HG03066 (cell line): ENCODE results near the gene TNPO2.
"Not testable (repeated sequence)": the region's sequence is repeated elsewhere in the genome, so short reads cannot be mapped to it uniquely, and the experiment has no call there.

Source experiments
- ATAC-seq: cut with Tn5 transposase; IDR thresholded peaks from one replicate; pipeline ENCODE4 v1.9.1; 2021; ENCODE audit warnings: low read depth; ENCODE audit not compliant: unreplicated experiment

TNPO2 gene

DNA sequence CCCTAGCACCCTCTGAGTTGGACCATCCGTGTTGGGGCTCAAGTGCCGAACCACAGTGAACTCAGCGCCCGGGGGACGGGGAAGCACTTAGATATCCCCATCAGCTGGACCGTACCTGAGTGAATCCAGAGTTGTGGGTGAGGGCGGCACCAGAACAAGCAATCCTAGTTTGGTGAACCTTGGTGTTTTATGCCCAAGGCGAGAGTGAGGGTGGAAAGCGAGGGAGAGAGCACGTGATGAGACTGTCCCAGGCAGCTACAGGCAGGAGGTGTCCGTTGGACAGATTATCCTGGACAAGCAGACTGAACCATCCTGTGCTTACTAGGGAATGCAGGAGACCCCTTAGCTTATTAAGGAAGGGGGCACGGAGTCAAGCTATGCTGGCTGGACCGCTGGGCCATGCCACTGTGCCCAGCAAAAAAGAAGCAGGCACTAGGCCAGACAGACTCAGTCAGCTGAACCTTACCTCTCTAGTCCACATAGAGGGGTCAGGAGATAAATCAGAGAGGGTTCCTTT, 14.2 kb upstream of the TNPO2 start:
- ATAC-seq: no peak

DNA sequence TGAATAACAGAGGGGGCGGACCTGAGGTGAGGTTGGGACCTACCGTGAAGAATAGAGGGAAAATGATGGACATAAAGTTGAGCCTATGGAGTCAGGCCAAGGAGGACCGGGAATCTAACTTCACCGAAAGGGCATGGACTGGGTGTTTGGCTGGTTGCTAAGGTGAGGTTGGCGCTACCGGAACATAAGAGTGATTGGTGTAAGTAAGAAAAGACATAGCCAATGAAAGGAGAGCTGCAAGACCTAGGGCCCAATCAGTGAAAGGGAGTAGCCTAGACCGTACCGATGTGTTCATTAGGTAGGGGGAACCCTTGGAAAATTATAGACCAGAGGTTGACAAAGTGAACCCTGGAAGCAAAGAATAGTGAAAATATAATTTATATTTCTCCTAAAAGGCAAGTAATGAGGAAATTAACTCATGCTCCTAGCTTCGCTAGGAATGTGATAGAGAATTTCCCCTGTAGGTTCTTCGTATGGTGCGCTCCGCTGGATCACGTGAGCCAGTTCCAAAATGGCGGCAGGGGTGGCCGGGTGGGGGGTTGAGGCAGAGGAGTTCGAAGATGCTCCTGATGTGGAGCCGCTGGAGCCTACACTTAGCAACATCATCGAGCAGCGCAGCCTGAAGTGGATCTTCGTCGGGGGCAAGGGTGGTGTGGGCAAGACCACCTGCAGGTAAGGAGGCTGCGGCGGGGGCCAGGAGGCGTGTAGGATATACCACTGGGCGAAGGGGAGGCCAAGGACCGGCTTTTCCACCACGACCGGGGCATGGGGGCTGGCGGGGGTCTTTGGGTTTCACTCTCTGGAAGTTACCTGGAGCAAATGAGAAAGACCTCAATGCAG, 13.5 kb upstream of the TNPO2 start, which contains the start of gene GET3:
GET3 (plus strand) TSS at position 503 of the 840 bp plus-strand sequence; CDS start at position 512, 9 bp downstream.
- ATAC-seq: peak; percentile 77

DNA sequence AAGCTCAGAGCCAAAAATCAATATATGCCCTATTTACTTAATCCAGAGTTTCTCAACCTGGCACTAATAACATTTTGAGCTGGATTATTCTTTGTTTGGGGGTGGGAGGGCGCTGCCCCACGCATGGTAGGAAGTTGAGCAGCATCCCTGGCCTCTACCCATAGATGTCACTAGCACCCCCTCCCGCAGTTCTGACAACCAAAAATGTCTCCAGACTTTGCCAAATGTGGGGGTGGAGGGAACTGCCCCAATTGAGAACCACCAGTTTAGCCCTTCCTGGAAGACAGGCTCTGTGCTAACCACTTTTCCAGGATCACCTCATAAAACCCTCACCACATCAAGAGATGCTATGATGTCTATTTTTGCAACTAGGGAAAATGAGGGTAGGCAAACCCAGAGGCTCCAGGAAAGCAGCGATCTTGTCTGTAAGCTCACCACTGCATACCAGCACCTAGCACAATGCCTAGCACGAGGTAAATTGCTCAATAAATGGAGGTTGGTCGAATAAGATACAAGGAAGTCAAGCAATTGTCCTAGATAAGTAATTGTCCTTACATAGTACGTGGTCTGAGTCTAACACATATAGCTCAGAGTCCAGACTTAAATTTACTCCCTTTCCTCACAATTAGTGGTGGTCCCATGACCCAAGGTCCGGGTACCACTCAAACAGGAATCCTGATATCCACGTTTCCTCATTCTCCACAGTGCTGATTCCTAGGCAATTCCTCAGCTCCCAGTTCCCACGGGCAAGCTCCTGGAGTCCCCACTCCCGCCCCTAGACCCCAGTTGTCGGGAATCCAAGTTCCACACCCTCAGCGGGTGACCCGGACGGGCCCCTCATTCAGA, 9.9 kb upstream of the TNPO2 start:
- no peak for ATAC-seq

DNA sequence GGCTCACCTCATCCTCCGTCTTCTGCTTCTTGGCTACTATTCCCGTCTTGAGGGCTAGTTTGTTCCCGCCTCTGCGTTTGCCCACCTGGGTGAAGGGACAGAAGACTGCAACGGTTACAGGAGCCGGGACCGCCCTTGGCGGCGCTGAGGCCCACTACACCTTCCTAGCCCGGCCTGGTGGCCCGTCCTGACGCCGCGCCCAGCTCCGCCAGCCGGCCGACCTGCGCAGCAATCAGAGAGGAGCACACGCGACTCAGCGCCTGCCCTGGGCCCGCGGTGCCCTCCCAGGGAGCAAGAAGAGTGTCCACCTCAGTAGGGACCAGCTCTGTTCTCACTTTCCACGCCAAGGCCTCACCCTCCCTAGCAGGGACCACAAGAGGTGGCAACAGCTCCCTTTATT, 7.6 kb upstream of the TNPO2 start:
- ATAC-seq: no peak

DNA sequence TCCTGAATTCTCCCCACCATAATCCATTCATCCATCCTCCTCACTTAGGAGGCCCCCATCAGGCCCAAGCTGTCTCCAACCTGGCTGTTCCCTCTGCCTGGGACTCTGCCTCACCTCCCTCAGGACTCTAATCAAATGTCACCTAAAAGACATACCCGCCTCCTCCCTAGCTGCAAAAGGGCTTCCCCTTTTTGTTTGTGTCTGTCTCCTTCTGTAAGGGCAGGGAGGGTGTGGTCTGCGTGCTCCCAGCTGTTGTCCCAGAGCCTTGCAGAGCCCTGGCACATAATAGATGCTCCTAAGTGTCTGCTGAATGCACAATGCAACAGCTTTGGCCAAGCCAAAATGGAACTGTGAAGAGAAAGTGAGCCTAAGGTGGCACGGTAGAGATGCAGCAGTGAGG, 6.3 kb upstream of the TNPO2 start:
- no peak for ATAC-seq

DNA sequence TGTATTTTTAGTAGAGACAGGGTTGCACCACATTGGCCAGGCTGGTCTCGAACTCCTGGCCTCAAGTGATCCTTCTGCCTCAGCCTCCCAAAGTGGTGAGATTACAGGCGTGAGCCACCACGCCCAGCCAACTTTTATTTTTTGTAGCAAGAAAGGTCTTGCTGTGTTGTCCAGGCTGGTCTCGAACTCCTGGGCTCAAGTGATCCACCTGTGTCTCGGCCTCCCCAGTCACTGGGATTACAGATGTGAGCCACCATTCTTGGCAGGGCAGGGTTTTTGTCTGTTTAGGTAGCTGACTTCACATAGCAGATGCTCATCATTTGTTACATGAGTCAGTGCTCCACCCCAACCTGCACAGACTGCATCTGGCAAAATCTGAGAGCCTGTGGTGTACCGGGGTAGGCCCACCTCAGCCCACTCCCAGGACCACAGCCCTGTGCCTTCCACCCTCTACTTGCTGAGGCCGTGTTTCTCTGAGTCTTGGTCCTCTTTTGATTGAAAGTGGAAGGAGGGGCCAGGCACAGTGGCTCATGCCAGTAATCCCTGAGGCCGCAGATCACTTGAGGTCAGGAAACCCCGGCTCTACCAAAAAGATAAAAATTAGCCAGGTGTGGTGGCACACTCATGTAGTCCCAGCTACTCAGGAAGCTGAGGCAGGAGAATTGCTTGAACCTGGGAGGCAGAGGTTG, 4.2 kb upstream of the TNPO2 start:
- ATAC-seq: no peak

DNA sequence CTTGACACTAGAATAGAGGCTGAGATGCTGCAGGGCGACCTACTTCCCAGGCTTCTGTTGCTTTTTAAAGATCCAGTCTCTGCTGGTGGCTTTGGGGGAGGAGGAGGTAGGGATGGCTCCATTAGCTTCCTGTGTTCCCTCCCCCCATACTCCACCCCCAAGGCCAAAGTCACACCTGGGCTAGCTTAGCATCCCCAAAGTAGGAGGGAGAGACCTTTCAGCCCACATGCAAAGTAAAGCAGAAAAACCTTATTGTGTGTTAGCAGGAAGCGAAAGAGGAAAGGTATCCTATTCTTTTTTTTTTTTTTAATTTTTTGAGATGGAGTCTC, 3.2 kb upstream of the TNPO2 start:
- ATAC-seq: no peak

DNA sequence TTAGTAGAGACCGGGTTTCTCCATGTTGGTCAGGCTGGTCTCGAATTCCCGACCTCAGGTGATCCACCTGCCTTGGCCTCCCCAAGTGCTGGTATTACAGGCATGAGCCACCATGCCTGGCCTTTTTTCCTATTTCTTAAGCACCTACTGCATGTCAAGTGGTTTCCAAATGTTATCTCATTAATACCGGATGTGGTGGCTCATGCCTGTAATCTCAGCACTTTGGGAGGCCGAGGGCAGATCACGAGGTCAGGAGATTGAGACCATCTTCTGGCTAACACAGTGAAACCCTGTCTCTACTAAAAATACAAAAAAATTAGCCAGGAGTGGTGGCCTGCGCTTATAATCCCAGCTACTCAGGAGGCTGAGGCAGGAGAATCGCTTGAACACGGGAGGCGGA, 1.9 kb upstream of the TNPO2 start:
- not testable (repeated sequence) for ATAC-seq

DNA sequence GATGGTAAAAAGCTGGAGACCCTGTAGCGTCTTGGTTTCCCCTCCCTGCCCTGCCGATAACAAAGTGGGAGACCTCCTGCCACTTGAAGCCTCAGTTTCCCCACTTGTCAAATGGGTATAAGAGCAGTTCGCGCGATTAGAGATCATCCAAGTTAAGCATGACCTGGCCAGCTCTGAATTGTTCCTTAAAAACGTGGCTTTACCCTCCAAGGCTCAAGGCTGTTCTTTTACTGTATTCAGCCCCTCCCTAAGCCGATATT, 421 bp downstream of the TNPO2 start:
- no peak for ATAC-seq

DNA sequence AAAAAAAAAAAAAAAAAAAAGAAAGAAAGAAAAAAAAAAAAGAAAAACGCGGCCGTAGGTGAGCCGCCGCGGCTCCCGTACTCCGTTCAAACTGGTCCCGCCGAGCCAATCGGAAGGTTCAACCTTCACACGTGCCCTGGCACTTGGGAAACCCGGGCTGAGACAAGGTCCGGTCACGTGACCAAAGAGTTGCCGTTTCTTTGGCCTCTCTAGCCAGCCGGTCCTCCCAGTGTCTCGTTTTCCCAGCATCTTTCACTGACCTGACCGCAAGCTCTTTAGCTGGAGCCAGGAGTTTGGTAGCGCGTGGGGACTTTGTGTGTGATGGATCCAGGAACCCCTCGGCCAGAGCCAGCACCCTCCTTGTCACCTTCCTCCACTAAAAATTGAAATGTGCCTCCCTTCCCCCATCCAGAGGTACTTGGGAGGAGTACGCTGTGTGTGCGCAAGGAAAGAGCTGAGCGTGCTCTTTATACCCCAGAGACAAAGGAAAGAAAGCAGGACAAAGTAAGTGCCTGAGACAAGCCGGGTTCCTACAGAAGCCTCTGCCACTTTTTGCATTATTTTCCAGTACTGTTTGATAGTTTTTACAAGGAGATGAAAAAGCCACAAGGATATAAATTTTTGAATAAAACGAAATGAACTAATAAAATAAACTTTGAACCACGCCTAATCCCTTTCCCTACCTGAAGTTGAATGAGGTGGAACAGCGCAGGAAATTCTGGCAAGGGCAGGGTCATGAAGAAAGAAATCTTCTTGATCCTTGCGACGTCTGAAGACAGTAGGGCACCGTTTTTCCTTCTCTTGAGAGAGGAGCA, 959 bp downstream of the TNPO2 start:
- ATAC-seq: peak; percentile 69

DNA sequence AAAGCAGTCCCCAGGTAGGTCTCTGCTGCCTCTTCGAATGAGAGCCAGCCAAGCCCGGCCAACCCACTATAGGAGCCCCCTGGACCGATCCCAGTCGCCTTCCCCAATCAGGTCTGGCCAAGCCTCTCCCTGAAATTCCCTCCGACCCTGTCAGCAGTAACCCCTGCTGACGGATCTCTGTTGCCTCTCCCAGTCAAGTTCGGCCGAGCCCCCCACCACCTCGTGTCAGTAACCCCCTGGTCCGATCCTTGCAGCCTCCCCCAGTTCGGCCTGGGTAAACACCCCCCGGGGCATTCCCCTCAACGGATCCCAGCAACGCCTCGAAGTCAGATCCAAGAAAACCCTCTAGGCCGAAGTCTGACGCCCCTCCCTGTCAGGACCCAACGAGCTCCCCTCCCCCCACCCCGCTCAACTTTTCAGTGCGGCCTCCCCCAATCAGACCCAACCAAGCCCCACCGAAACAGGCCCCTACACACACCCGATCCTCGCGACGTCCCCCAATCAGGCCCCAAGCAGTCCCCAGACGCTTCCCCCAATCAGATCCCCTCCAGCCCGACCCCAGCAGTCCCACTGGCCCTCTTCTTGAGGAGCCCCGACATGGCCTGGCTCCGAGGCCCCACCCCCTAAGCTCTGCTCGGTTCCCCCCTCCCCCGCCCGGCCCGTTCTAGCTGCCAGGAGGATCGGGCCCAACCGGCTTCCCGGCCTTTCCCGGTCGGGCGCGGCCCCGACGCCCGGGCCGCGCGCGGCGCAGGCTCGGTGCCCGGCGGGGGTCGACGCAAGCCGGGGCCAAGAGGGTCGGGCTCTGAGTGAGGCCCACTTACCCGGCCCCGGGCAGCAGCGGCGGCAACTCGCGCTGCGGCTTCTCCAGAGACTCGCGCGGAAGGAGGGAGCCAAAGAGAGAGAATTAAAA, 1.8 kb downstream of the TNPO2 start:
- ATAC-seq: peak; percentile 15

DNA sequence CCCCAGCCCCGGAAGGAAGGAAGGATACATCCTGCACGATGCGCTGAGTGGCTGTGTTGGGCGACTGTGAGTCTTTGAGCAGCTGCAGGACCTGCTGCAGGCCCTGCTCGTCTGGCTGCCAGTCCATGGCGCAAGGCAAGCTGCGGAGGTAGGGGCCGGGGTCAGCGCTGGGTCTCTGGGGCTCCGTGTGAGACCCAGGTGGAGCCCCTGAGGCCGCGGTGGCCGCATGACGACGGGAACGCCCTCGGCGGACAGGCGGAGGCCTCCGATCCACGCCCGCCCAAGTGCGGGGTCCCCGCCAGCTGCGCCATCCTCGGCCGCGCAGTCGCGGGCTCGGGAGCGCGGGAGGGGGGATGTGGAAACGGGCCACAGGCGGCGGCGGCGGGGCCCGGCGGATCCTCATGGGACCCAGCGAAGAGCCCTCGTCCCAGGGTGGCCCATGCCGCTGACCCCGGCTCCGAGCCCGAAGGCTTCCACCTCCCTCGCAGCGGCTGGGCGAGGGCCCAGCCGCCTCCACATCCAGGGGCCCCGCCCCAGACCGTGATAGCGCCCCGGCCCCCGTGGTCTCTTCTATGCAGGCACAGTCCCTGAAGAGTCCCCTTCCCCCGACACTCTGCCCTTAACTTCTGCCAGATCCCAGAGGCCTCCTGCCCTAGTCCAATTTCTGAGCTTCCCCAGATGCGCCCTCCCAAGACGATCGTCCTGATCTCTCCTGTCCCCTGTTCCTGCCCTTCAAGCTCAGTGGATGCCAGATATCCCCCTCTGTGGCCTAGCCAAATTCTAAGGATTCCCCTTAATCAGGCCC, 2.7 kb downstream of the TNPO2 start:
- no peak for ATAC-seq

DNA sequence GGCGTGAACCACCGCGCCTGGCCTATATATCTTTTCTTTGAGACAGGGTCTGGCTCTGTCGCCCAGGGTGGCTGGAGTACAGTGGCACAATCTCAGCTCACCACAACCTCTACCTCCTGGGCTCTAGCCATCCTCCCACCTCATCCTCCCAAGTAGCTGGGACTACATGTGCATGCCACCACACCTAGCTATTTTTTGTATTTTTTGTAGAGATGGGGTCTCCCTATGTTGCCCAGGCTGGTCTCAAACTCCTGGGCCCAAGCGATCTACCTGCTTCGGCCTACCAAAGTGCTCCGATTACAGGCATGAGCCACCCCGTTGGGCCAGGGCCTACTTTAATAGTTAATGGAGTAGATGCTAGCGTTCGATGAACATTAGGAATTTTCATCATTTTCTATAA, 3.4 kb downstream of the TNPO2 start:
- ATAC-seq: no peak

DNA sequence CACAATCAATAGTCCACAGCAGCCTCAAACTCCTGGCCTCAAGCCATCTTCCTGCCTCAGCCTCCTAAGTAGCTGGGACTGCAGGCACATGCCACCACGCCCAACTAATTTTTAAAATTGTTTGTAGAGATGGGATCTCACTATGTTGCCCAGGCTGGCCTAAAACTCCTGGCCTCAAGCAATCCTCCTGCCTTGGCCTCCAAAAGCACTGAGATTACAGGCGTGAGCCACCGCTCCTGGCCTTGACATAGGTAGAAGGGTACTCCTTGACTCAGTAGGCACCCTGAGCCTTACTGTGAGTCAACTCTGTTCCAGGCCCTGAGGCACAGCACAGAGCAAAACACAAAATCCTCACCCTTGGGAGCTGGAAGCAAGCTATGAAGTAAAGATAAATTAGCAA, 7.8 kb downstream of the TNPO2 start:
- no peak for ATAC-seq

DNA sequence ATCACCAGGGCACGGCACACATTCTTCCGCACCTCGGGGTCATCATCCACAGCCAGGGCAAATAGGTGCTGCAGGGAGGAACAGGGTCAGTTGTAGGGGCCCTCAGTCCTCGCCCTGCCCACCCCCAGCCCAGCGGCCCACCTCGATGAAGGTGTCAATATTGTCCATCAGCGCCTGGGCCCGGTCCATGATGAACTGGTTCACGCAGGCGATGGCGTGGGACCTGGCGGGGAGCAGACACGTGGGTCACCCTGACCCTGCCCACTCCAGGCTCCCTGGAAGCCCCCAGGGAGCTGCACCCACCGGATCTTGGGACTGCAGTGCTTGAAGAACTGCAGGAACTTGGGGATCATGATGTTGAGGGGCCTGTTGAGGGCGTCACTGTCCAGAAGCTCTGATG, 8.6 kb downstream of the TNPO2 start:
- ATAC-seq: no peak

DNA sequence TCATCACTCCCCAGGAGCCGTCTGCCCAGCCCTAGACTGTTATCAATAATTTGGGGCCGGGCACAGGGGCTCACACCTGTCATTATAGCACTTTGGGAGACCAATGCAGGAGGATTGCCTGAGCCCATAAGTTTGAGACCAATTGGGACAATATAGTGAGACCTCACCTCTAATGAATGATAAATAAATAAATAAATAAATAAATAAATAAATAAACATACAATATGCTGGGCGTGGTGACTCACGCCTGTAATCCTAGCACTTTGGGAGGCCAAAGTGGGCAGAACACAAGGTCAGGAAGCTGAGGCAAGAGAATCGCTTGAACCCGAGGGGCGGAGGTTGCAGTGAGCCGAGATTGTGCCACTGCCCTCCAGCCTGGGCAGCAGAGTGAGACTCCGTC, 10.4 kb downstream of the TNPO2 start:
- not testable (repeated sequence) for ATAC-seq

DNA sequence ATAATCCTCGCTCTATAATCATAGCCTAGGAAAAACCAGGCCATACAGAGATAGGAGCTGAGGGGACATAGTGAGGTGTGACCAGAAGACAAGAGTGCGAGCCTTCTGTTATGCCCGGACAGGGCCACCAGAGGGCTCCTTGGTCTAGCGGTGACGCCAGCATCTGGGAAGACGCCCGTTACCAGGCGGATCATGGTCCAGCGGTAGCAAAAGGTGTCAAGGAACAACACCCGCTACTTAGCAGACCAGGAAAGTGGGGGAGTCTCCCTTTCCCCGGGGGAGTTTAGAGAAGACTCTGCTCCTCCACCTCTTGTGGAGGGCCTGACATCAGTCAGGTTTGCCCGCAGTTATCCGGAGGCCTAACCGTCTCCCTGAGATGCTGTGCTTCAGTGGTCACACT, 11.7 kb downstream of the TNPO2 start:
- not testable (repeated sequence) for ATAC-seq

DNA sequence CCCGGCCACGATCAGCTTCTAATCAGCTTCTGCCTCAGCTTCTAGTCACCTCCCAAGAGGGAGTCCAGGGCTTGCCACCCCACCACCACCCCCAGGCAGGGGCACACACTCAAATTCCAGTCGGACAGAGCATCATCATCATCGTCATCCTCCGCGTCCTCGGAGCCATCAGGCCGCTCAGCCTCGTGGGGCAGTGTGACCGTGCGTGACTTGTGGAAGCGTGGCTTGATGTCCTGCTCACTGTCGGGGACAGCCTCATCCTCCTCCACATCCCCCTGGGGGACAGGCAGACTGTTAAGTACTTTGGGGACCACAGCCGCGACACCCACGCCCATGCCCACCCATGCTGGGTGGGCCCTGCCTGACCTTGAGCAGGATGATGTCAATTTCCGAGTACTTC, 12.5 kb downstream of the TNPO2 start:
- no peak for ATAC-seq

DNA sequence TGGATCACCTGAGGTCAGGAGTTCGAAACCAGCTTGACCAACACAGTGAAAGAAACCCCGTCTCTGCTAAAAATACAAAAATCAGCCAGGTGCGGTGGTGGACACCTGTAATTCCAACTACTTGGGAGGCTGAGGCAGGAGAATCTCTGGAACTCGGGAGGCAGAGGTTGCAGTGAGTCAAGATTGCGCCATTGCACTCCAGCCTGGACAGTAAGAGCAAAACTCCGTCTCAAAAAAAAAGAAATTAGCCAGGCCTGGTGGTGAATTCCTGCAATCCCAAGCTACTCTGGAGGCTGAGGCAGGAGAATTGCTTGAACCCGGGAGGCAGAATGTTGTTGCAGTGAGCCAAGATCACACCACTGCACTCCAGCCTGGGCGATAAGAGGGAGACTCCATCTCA, 15.1 kb downstream of the TNPO2 start:
- ATAC-seq: no peak
